Measurements from ENCODE around the gene LRRC57. TPM values are rescaled to one million over a fixed set of nuclear protein-coding genes. Genes with fewer than 3 reads are reported as not detected.

Gene LRRC57
- total RNA-seq, 1 experiment from 2014 or later: 16.6 TPM

DNA sequence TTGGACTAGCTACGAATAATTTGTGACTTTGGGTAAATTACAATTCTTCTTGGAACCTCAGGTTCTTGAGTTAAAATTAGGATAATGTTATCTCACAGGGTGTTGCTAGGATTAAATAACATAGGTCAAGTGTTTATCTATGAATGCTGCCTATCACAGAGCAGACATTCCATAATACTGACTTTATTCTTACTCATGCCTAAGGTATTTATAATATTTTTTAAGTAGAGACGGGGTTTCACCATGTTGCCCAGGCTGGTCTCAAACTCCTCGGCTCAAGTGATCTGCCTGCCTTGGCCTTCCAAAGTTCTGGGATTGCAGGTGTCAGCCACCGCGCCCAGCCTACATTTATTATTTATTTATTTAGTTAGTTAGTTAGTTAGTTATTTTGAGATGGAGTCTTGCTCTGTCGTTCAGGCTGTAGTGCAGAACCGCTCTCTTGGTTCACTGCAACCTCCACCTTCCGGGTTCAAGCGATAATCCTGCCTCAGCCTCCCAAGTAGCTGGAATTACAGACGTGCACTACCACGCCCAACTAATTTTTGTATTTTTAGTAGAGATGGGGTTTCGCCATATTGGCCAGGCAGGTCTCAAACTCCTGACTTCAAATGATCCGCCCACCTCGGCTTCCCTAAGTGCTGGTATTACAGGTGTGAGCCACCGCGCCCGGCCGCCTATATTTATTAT lies 56.9 kb downstream of the LRRC57 start:
- no peaks in the 10 kb centered on the region for H3K36me3 ChIP-seq (ENCODE audit: control insufficient read depth in 1 of 2, insufficient read depth in 2 of 2, low read length in 2 of 2)
- RAD21 ChIA-PET (ENCODE audit: low non-redundant PET in 1 of 2, low total read pairs in 2 of 2, uncharacterized antibody in 2 of 2, unreplicated experiment in 2 of 2): no interaction called here
- no peaks in the 10 kb centered on the region for H3K9me2 ChIP-seq (ENCODE audit: insufficient read depth)
- no peaks in the 10 kb centered on the region for H3K27me3 ChIP-seq (ENCODE audit: insufficient read depth, low read length)
- peaks cover 10 to 24% of the 10 kb centered on the region in 2 experiments for H3K4me1 ChIP-seq (ENCODE audit: control insufficient read depth in 1 of 2, insufficient read depth in 2 of 2, low read length in 2 of 2)
- H3K9ac ChIP-seq (ENCODE audit: low read length): peak overlapping the region; percentile 86
- H3K27ac ChIP-seq (ENCODE audit: low read depth, low read length): peak overlapping the region; percentile 53
- no peak for ATAC-seq
- peak overlapping the region; percentile 87 to 97 for H3K4me3 ChIP-seq (replicated peaks in 1 of 2; ENCODE audit: low read depth in 1 of 2, low read length in 2 of 2)
- intact Hi-C loops (cut with micrococcal nuclease): no loop called here
- peak overlapping the region; percentile 98 for H3K4me2 ChIP-seq (ENCODE audit: low read length)
- H3K9me3 ChIP-seq (ENCODE audit: control insufficient read depth in 1 of 2, insufficient read depth in 1 of 2, low read depth in 1 of 2, low read length in 2 of 2): no peaks in the 10 kb centered on the region
- no peak for DNase-seq (ENCODE audit: low read depth, low spot score)
- peaks cover 29% of the 10 kb centered on the region for H3K79me2 ChIP-seq (ENCODE audit: insufficient read depth, low read length)
- POLR2A ChIA-PET: no interaction called here
- TF ChIP-seq FOSL1 (IDR thresholded peaks at IDR 0.05; ENCODE audit: low read depth): peak; percentile 23; the same call in 1 of the 2 replicates
- no peak for TF ChIP-seq EGR1 (IDR thresholded peaks at IDR 0.05; ENCODE audit: low read depth)
- no peaks in the 10 kb centered on the region for H4K20me1 ChIP-seq (ENCODE audit: insufficient read depth)
- CTCF ChIA-PET: interaction anchor here (1.3 kb wide), 1 partner anchor 20 kb away, joined by 3 read pairs; no protein-coding TSS in a partner anchor
- TSS peak; percentile 65 for BruUV-seq (replicated peaks)
- H2AFZ ChIP-seq (ENCODE audit: low read depth, low read length, poor library complexity, severe bottlenecking): peak overlapping the region; percentile 81

DNA sequence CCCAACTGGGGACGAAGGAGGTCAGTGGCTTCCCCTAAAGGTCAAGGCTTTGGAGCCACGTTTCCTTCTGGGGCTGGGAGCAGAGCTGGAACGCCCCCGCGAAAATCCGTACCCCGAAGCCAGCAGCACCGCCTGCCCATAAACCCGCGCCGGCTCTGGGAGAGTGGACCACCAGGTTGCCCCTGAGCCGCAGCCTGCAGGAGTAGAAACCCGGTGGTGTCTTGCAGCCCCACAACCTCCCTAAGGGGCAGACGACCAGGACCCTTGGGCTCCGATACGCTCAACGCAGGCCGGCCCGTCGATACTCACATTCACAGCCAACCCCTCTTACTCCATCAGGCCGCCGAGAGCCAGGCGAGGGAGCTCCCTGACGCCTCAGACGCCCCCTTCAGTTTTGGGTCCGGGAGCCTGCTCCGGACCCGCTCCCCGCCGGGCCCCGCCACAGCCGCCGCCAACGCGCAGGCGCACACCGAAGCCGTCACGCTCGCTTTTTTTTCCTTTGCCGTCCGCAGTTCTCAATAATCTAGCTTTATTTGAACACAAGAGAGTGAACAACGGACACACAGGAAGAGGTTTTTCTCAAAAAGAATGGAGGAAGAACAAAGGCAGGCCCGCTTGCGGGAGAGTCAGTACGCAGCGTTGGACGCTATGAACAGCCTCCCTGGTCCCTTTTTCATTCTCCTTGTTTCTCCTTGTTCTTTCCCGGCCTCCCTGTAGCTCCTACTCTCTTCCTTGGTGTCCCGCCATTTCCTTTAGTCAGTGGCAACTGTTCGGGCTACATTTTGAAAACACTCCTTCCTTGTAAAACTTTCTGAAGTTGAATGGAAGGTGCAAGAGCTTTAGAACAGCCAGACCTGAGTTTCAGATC lies 57.7 kb downstream of the LRRC57 start, which contains the start of gene ZNF106:
TSS of gene ZNF106 (minus strand) at position 471 of the 868 bp plus-strand sequence. CDS start 18,852 bp downstream, outside the sequence.
- Histone ChIP-seq H3K4me1 (ENCODE audit: control insufficient read depth in 1 of 2, insufficient read depth in 2 of 2, low read length in 2 of 2) (peaks cover 10 to 18% of the 10 kb centered on the region in 2 experiments), H3K36me3 (ENCODE audit: control insufficient read depth in 1 of 2, insufficient read depth in 2 of 2, low read length in 2 of 2) (no peaks in the 10 kb centered on the region), H3K9me3 (ENCODE audit: control insufficient read depth in 1 of 2, insufficient read depth in 1 of 2, low read depth in 1 of 2, low read length in 2 of 2) (no peaks in the 10 kb centered on the region), H3K4me3 (replicated peaks in 1 of 2; ENCODE audit: low read depth in 1 of 2, low read length in 2 of 2) (peak within 1 kb of the TSS; percentile 87 to 97), H3K79me2 (ENCODE audit: insufficient read depth, low read length) (peaks cover 37% of the 10 kb centered on the region), H4K20me1 (ENCODE audit: insufficient read depth) (no peaks in the 10 kb centered on the region), H3K27me3 (ENCODE audit: insufficient read depth, low read length) (no peaks in the 10 kb centered on the region), H3K4me2 (ENCODE audit: low read length) (peak within 1 kb of the TSS; percentile 98), H2AFZ (ENCODE audit: low read depth, low read length, poor library complexity, severe bottlenecking) (peak within 1 kb of the TSS; percentile 81), H3K9me2 (ENCODE audit: insufficient read depth) (no peaks in the 10 kb centered on the region), H3K27ac (ENCODE audit: low read depth, low read length) (peak within 1 kb of the TSS; percentile 53), H3K9ac (ENCODE audit: low read length) (peak within 1 kb of the TSS; percentile 86)
- ChIA-PET CTCF (interaction anchor here (1.3 kb wide), 1 partner anchor 19 kb away, joined by 3 read pairs; no protein-coding TSS in a partner anchor), POLR2A (interaction anchor here (0.8 kb wide), 1 partner anchor 55 kb away, joined by 3 read pairs; no protein-coding TSS in a partner anchor), RAD21 (ENCODE audit: low non-redundant PET in 1 of 2, low total read pairs in 2 of 2, uncharacterized antibody in 2 of 2, unreplicated experiment in 2 of 2) (no interaction called here)
- BruUV-seq (replicated peaks): no TSS peak
- DNase-seq (ENCODE audit: low read depth, low spot score) (peak; percentile 76), ATAC-seq (peak; percentile 63)
- intact Hi-C loops (cut with micrococcal nuclease): no loop called here
- TF ChIP-seq POLR2A (IDR thresholded peaks at IDR 0.05; ENCODE audit: borderline replicate concordance, extremely low read depth, insufficient read depth, insufficient read length) (peak; percentile 90), POLR2AphosphoS5 (IDR thresholded peaks at IDR 0.05; ENCODE audit: low read depth, low read length) (peak; percentile 93), SIN3A (IDR thresholded peaks at IDR 0.05; ENCODE audit: low read depth) (peak; percentile 60; the same call in 1 of the 2 replicates), EGR1 (IDR thresholded peaks at IDR 0.05; ENCODE audit: low read depth) (peak; percentile 48), CBX3 (IDR thresholded peaks at IDR 0.05; ENCODE audit: low read depth) (peak; percentile 90), RAD21 (IDR thresholded peaks at IDR 0.05; ENCODE audit: low read depth) (no peak), JUND (IDR thresholded peaks at IDR 0.05) (no peak), SRF (IDR thresholded peaks at IDR 0.05; ENCODE audit: low read depth) (peak; percentile 56), TCF7L2 (IDR thresholded peaks at IDR 0.05; ENCODE audit: borderline replicate concordance, extremely low read depth, insufficient read depth, insufficient read length) (peak; percentile 88), YY1 (IDR thresholded peaks at IDR 0.05; ENCODE audit: extremely low read depth, insufficient replicate concordance, low read depth, low read length) (peak; percentile 60), EZH2 (IDR thresholded peaks at IDR 0.05) (no peak), ZFX (IDR thresholded peaks at IDR 0.05) (peak; percentile 24; the same call in 1 of the 2 replicates), SP1 (IDR thresholded peaks at IDR 0.05; ENCODE audit: low read depth) (peak; percentile 53; the same call in 1 of the 2 replicates)
- TF ChIP-seq, protein P1, sequence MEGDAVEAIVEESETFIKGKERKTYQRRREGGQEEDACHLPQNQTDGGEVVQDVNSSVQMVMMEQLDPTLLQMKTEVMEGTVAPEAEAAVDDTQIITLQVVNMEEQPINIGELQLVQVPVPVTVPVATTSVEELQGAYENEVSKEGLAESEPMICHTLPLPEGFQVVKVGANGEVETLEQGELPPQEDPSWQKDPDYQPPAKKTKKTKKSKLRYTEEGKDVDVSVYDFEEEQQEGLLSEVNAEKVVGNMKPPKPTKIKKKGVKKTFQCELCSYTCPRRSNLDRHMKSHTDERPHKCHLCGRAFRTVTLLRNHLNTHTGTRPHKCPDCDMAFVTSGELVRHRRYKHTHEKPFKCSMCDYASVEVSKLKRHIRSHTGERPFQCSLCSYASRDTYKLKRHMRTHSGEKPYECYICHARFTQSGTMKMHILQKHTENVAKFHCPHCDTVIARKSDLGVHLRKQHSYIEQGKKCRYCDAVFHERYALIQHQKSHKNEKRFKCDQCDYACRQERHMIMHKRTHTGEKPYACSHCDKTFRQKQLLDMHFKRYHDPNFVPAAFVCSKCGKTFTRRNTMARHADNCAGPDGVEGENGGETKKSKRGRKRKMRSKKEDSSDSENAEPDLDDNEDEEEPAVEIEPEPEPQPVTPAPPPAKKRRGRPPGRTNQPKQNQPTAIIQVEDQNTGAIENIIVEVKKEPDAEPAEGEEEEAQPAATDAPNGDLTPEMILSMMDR (IDR thresholded peaks at IDR 0.05 in 2 of 3, conservative IDR thresholded peaks at IDR 0.05 in 1 of 3; ENCODE audit: borderline replicate concordance in 1 of 3, insufficient read depth in 1 of 3, low read depth in 2 of 3, low read length in 2 of 3): no peak
- TF ChIP-seq, protein P2, sequence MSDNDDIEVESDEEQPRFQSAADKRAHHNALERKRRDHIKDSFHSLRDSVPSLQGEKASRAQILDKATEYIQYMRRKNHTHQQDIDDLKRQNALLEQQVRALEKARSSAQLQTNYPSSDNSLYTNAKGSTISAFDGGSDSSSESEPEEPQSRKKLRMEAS (IDR thresholded peaks at IDR 0.05): peak; percentile 44
